GM23248 (cell line): ENCODE results near the gene NCAN.

Experiments
- EZH2 ChIP-seq: fragments of 200-600 bp; sonication (generic); IDR thresholded peaks from 2 replicates; pipeline ENCODE4 v1.6.1; 2018; ENCODE audit warnings: antibody characterized with exemption, mild to moderate bottlenecking; ENCODE audit not compliant: insufficient read depth, poor library complexity, severe bottlenecking
- EZH2phosphoT487 ChIP-seq: fragments of 200-600 bp; sonication (generic); IDR thresholded peaks from 2 replicates; pipeline ENCODE4 v1.6.1; 2018; ENCODE audit warnings: antibody characterized with exemption, moderate library complexity, mild to moderate bottlenecking, low read depth; ENCODE audit not compliant: insufficient read depth

DNA sequence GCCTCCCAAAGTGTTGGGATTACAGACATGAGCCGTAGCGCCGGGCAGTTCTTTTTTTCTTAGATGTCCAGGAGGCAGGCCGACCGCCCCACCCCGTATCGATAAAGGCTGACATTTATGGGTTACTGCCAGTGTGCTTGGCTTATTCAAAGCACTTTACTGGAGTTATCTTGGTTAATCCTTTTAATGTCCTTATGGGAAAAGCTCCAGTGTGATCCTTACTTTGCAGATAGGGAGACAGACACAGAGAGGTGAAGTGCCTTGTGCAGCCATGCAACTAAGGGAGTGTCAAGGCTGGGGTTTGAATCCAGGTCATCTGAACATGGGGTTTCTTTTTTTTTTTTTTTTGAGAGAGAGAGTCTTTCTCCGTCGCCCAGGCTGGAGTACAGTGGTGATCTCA, 19.2 kb downstream of the NCAN start:
- TF ChIP-seq EZH2 (no peak), EZH2phosphoT487 (no peak)
